Stimulated activated CD8-positive, alpha-beta memory T cell treated with anti-CD3 and anti-CD28 coated beads, Interleukin-12 subunit alpha, Interleukin-12 subunit beta, amount 100 ng/mL, for 24 hours (primary cell): ENCODE measurements around the gene BARX1.
"Not testable (repeated sequence)": the region's sequence is repeated elsewhere in the genome, so short reads cannot be mapped to it uniquely, and the experiment has no call there.

Experiments used
- DNase-seq: peaks from one replicate; pipeline ENCODE4 v3.0.0-alpha.2; 2020; ENCODE audit errors: extremely low read depth

BARX1 gene

GRCh38 chr9:93951655-93952118 is 3.5 kb downstream of the BARX1 start:
- no peak for DNase-seq

DNA sequence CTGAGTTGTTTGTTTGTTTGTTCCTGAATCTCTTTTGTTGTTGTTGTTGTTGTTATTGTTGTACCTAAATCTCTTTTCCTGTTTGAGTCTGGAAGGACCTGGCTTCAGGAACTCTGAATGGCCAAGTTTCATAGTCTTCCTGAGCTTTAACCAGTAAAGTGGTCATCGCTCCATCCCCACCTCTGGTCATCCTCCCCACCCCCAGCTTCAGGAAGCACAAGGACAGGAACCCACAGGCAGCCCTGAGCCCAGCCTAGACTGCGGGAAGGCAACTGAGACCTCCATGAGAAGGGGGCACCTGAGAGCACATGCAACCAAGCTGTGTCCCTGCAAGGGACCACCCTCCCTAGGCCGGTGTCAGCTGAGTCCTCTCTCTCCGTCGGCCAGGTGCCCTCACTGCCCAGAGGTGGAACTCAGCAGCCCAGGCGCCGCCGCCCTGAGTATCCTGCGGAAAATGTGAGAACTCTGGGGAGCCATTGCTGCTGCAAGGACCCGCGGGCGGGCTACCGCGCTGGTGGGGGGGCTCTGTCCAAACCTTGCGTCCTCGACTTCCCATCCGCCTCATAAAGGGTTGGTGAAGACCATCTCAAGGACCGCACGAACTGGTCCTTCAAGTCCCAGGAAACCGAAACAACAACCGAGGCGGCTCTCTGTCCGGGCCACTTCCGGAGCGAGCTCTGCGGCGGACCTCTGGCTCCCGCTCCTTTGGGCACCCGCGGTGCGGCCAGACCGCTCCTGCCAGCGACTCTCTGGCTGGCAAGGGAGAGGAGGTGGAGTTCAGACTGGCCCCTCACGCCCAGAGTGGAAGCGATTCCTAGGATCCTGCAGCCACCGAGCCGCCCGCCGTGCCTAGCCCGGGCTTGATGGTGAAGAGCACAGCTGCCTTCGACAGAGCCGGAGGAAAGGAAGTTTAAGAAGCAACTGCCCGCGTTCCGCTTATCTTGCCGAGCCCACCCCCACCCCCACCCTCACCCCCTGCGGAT is 4.2 kb downstream of the BARX1 start:
- DNase-seq, result no peak

DNA sequence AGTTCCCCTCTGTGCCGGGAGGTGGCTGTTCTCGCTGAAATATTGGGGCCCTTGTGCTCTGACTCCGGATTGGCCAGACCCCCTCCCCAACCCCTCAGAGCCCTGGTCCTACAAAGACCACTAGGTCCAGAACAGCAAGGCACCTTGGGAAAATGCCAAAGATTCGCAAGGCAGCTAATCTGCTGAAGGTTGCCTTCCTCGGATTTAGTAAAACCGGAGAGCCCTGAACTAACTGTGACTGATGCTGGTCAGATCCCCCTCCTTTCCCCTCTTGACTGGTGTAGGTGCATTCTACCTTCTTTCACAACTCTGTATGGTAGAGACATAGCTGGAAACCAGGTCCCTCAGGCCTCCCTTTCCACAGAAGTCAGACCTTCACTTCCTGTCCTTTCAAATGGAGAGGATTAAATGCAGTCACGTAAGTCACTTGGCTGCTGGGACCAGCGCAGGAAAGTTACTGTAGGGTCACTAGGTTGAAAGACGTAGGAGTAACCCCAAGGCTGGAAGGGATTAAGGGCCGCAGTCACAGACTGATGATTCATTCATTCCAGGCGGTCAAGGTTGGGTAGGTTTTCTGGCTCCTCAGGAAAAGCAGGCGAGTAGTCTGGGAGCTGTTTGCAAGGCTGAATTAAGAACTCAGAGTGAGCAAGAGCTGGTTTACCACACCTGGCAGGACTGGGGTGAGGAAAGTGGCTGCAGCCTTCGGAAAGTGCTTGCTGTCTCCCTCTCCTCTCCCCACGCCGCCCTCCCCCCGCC is 5.3 kb downstream of the BARX1 start:
- no peak for DNase-seq

DNA sequence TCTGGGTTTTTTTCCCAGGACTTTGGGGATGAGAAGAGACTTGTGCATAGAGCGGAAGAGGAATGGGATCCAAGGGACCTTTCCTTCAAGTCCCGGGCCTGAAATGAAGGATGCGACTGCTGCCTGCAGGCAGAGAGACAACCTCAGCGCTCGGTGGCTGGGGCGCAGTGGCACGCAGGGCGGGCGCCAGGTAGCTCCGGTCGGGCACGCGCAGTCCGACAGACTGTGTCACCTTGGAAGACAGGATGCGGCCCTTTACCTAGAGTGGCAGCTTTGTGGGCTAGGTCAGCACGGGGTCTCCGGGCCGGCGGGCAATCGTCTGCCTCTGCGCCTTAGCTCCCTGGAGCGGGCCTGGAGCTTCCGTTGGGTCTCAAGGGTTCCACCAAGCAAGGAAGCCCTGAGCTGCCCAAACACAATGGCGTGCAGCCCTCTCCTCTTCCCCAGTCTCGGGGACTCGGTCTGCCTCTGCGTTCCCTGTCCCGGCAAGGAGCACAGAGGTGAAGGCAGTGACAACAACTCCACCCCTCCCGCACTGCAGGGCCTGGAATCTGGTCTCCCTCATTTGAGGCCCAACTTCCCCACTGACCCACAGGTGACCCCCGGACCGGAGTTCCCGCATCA is 6.0 kb downstream of the BARX1 start:
- no peak for DNase-seq

DNA sequence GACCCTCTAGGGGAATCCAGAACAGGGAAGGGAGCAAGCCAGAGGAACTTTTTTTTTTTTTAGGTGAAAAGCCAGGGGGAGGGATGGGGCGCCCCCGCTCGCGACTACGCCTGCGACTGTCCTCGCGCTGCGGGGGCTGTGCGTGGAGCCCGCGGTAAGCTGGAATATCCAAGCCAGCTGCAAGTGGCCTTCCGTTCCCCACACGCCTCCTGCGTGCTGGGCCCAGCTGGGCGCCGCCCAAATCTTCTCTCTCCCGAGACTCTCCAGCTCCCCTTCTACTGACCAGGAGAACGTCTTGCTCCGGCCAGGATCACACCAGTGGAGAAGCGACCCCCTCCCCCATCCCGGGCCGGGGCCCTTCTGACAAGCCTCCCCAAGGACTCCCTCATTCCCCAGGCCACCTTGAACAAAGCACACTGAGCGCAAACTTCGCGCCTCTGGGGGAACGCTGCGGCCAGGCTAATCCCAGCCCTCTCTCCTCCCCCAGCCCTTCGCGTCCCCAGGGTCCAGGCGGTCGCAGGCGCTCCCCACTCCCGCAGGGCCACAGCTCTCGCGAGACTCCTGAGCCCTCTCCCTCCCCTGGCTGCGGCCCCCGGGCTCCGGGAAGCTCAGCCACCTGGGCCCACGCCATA is 6.6 kb downstream of the BARX1 start:
- DNase-seq, result no peak

DNA sequence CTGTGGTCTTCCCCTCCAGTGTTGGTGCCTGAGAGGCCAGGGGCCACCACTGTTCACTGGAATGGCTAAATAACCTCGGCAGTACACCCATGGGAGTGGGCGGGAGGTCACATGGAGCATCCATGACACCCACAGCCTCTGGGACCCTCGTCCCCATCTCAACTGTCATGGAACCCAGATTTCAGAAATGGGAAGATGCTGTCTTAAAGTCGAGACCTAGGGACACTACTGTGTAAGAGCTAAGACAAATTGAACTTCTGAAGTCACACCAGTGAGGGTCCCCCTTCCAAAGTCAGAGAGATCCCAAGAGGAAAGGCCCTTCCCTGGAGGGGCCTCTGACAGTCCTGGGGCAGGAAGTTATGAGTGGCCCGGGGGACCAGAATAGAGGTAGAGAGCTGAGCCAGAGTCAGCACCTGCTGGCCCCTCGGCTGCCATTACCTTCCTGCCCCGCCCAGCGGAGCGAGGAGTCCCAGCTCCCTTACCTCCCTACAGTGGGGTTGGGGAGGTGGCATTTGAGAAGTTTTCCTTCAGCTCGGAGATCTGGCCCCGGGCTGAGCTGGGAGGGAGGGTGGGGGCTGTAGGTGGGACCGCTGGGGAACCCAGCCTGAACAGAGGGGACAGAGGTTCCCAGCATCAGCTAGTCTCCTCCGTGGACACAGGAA is 7.6 kb downstream of the BARX1 start:
- DNase-seq, result no peak

GRCh38 chr9:93946338-93946712 is 8.8 kb downstream of the BARX1 start:
- no peak for DNase-seq

GRCh38 chr9:93945400-93946337 is 9.5 kb downstream of the BARX1 start:
- no peak for DNase-seq

DNA sequence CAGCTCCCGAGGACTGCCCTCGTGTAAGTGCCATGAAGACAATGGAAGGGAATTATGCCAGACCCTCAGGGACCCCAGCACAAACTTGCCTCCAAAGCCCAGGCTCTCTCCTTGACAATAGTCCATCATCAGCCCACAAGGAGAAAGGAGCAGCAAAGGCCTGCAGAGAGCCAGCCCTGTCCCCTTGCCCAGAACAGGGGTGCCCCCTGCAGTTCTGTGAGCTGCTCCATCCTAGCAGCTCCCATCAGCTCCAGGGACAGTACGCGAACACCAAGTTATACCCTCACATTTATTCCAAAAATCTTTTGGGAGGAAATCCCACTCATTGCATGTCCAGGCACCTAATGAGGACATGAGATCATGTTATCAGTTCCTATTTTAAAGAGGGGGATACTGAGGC is 11.1 kb downstream of the BARX1 start:
- DNase-seq, result no peak

DNA sequence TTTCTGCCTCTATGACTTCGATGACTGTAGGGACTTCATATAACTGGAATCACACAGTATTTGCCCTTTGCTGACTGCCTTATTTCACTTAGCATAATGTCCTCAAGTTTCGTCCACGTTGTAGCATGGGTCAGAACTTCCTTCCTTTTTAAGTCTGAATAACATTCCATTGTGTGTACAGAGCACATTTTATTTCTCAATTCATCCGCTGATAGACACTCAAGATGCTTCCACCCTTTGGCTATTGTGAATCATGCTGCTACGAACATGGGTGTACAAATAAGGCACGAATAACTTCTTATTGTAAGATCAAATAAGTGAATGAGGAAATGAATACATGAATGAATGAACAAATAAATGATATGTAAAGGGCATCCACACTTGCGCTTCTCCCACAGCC is 13.0 kb downstream of the BARX1 start:
- DNase-seq, result no peak

- DNase-seq, result no peak
Measured at GRCh38 chr9:93941493-93941892, 13.7 kb downstream of the BARX1 start.

DNA sequence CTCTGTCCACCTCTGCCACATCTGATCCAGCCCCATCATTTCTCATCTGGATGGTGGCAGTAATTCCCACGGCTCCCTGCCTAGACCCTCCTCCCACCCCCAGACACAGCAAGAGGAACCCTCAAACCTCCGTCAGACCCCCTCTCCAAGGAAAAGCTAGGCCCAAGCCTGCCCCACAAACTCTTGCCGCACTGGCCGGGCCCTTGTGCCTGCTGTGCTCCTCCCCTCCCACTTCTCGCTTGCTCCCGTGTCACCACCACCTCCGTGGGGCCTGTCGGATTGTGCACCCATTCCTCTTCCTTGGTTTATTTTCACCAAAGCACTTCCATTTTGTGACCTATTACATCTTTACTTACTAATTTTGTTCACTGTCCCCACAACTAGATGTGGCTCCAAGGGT is 14.2 kb downstream of the BARX1 start:
- DNase-seq, result no peak

DNA sequence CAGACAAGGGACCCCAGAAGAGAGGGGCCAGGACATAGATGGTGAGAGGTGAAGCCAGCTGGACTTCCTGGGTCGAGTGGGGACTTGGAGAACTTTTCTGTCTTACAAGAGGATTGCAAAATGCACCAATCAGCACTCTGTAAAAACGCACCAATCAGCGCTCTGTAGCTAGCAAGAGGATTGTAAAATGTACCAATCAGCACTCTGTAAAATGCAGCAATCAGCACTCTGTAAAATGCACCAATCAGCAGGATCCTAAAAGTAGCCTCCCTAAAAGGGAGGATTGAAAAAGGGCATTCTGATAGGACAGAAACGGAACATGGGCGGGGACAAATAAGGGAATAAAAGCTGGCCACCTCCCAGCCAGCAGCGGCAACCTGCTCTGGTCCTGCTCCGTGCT is 15.6 kb downstream of the BARX1 start:
- DNase-seq, result not testable (repeated sequence)

- DNase-seq, result no peak
Measured at GRCh38 chr9:93937193-93937592, 18.0 kb downstream of the BARX1 start.

GRCh38 chr9:93931905-93932304 is 23.2 kb downstream of the BARX1 start:
- no peak for DNase-seq

DNA sequence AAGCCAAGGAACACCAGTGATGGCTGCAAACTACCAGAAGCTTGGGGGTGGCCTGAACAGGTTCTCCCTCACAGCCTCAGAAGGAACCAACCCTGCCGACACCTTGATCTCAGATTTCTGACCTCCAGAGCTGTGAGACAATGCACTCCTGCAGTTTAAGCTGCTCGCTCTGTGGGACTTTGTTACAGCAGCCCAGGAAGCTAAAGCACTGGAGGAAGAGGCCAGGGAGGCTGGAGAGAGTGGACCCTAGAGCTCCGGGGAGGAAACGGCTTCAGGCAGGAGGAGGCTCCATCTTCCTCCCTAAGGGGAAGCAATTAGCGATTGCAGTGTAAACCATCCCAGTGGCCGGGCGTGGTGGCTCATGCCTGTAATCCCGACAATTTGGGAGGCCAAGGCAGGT is 25.1 kb downstream of the BARX1 start:
- DNase-seq, result no peak

- no peak for DNase-seq
Measured at GRCh38 chr9:93929231-93929630, 25.9 kb downstream of the BARX1 start.

- no peak for DNase-seq
Measured at GRCh38 chr9:93922535-93922934, 32.6 kb downstream of the BARX1 start.

GRCh38 chr9:93920131-93920800 is 34.9 kb downstream of the BARX1 start:
- no peak for DNase-seq

DNA sequence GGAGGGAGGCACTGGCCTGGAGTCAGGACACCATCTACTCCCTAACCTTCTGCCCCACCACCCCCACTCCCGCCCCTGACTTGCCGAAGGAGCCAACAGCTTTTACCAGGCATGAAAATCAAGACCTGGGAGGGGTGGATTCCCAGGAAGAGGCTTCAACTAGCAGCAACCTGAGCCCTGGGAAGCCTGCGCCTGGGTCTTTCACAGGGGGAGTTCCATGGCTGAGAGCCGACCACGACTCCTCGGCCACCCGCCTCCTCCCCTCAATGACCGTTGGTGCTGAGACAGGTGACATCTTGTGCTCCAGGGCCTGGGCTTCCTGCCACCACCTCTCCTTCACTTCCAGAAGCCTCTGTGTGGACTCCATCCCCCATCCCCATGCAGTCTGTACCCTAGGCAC is 37.1 kb downstream of the BARX1 start:
- DNase-seq, result no peak
